Measurements from ENCODE around the gene ATG7.

DNA sequence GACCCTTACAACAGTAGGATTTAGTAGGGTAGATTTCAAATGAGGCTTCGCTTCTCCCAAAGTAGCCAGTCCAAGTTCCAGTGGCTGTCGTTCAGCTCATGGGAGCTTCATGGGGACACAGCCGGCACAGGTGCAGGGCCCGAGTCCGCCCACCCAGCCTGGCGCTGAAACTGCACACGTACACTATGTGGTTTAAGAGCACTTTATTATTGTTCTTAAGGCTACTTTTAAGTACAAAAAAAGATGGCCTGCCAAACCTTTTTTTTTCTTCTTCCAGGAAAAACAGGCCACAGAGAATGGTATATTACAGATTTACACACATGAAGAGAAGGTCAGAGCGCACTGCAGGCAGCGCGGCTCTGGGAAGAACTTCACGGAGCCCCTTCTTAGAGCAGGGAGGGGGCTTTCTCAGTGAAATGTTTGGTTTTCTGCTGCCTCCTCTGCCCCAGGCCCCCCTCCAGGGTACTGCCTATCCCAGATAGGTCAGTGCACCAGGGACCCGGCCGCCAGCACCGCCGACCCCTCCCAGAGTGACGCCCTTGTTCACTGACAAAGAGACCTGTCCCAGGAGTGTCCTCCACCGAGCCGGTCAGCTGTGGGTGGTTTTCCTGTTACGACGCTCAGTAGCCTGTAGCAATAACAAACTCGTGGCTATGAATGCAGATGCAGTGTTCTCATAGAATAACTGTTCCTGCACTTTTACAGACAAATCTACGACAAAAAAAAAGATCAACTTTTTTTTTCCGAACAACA, 283.9 kb downstream of the ATG7 start:
- no peak for TF ChIP-seq EP300 (IDR thresholded peaks at IDR 0.05)
- TF ChIP-seq POLR2A (IDR thresholded peaks at IDR 0.05) = no peak
- TF ChIP-seq, protein P1, sequence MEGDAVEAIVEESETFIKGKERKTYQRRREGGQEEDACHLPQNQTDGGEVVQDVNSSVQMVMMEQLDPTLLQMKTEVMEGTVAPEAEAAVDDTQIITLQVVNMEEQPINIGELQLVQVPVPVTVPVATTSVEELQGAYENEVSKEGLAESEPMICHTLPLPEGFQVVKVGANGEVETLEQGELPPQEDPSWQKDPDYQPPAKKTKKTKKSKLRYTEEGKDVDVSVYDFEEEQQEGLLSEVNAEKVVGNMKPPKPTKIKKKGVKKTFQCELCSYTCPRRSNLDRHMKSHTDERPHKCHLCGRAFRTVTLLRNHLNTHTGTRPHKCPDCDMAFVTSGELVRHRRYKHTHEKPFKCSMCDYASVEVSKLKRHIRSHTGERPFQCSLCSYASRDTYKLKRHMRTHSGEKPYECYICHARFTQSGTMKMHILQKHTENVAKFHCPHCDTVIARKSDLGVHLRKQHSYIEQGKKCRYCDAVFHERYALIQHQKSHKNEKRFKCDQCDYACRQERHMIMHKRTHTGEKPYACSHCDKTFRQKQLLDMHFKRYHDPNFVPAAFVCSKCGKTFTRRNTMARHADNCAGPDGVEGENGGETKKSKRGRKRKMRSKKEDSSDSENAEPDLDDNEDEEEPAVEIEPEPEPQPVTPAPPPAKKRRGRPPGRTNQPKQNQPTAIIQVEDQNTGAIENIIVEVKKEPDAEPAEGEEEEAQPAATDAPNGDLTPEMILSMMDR (IDR thresholded peaks at IDR 0.05) = no peak
